HG03342 (cell line): ENCODE results near the gene CHST15.
"Not testable (repeated sequence)": the region's sequence is repeated elsewhere in the genome, so short reads cannot be mapped to it uniquely, and the experiment has no call there.

Experiments
- ATAC-seq: cut with Tn5 transposase; IDR thresholded peaks from one replicate; pipeline ENCODE4 v1.9.1; 2021; ENCODE audit warnings: mild to moderate bottlenecking, moderate library complexity; ENCODE audit not compliant: unreplicated experiment

Gene CHST15

GRCh38 chr10:124047427-124048152 is 45.8 kb downstream of the CHST15 start:
- ATAC-seq = no peak

- no peak for ATAC-seq
These were observed 47.5 kb downstream of the CHST15 start for GRCh38 chr10:124045801-124046355.

- no peak for ATAC-seq
These were observed 48.1 kb downstream of the CHST15 start for GRCh38 chr10:124045276-124045675.

- ATAC-seq = no peak
These were observed 49.1 kb downstream of the CHST15 start for GRCh38 chr10:124044143-124044862.

GRCh38 chr10:124043310-124044142 is 49.9 kb downstream of the CHST15 start:
- ATAC-seq = peak; percentile 80

- no peak for ATAC-seq
These were observed 50.6 kb downstream of the CHST15 start for GRCh38 chr10:124042656-124043309.

- no peak for ATAC-seq
These were observed 51.5 kb downstream of the CHST15 start for GRCh38 chr10:124041675-124042445.

- no peak for ATAC-seq
These were observed 52.8 kb downstream of the CHST15 start for GRCh38 chr10:124040451-124041188.

- no peak for ATAC-seq
These were observed 53.9 kb downstream of the CHST15 start for GRCh38 chr10:124039483-124040013.

GRCh38 chr10:124037784-124038183 is 55.6 kb downstream of the CHST15 start:
- no peak for ATAC-seq

- no peak for ATAC-seq
These were observed 56.1 kb downstream of the CHST15 start for GRCh38 chr10:124037286-124037685.

GRCh38 chr10:124036746-124037145 is 56.7 kb downstream of the CHST15 start:
- ATAC-seq = no peak

- ATAC-seq = peak; percentile 99
These were observed 57.4 kb downstream of the CHST15 start for GRCh38 chr10:124035928-124036558.

- ATAC-seq = no peak
These were observed 58.0 kb downstream of the CHST15 start for GRCh38 chr10:124035306-124035927.

- not testable (repeated sequence) for ATAC-seq
These were observed 58.7 kb downstream of the CHST15 start for GRCh38 chr10:124034576-124035305.

GRCh38 chr10:124033887-124034218 is 59.5 kb downstream of the CHST15 start:
- ATAC-seq = no peak
